Muscle layer of duodenum (tissue), 2 donors: ENCODE data around the gene EML6.

Source experiments
- H3K27ac ChIP-seq: one replicate; pipeline ENCODE4 v1.7.0; 2013; ENCODE audit warnings: mild to moderate bottlenecking, low read length
- H3K27me3 ChIP-seq: one replicate; pipeline ENCODE4 v1.7.0; 2013; ENCODE audit warnings: low read depth, mild to moderate bottlenecking, control low read depth, low read length
- H3K36me3 ChIP-seq, 2 donors: one replicate each; pipeline ENCODE4 v1.7.0; 2013; ENCODE audit warnings: low read length in 2 of 2, control low read depth in 1 of 2, mild to moderate bottlenecking in 1 of 2; ENCODE audit not compliant: insufficient read depth in 2 of 2, control insufficient read depth in 1 of 2
- H3K4me1 ChIP-seq, 2 donors: one replicate each; pipeline ENCODE4 v1.7.0; 2013; ENCODE audit warnings: low read length in 2 of 2, mild to moderate bottlenecking in 2 of 2, control low read depth in 1 of 2, moderate library complexity in 1 of 2; ENCODE audit not compliant: insufficient read depth in 2 of 2, control insufficient read depth in 1 of 2
- H3K4me3 ChIP-seq, 2 donors: one replicate each; pipeline ENCODE4 v1.7.0; 2013; ENCODE audit warnings: low read length in 2 of 2, low read depth in 1 of 2, mild to moderate bottlenecking in 1 of 2
- H3K9me3 ChIP-seq, 2 donors: one replicate each; pipeline ENCODE4 v1.7.0; 2013; ENCODE audit warnings: low read length in 2 of 2, control low read depth in 1 of 2, mild to moderate bottlenecking in 1 of 2; ENCODE audit not compliant: control insufficient read depth in 1 of 2
- donor health status: healthy.

Gene EML6

GRCh38 chr2:54924121-54924520, 200.7 kb downstream of the EML6 start:
- no peaks in the 10 kb centered on the region for H3K9me3 ChIP-seq
- no peak overlapping the region for H3K27ac ChIP-seq

GRCh38 chr2:54925022-54925421, 201.6 kb downstream of the EML6 start:
- Histone ChIP-seq H3K27me3 (no peaks in the 10 kb centered on the region), H3K27ac (no peak overlapping the region), H3K9me3 (no peaks in the 10 kb centered on the region), H3K4me1 (no peaks in the 10 kb centered on the region), H3K4me3 (no peak overlapping the region), H3K36me3 (no peaks in the 10 kb centered on the region)

More at GRCh38 chr2:54924121-54924520, 200.7 kb downstream of the EML6 start:
- no peaks in the 10 kb centered on the region for H3K27me3 ChIP-seq
- no peaks in the 10 kb centered on the region for H3K36me3 ChIP-seq
- no peak overlapping the region for H3K4me3 ChIP-seq
- H3K4me1 ChIP-seq = no peaks in the 10 kb centered on the region

GRCh38 chr2:54927085-54927750, 203.8 kb downstream of the EML6 start:
- no peaks in the 10 kb centered on the region for H3K27me3 ChIP-seq
- no peak overlapping the region for H3K4me3 ChIP-seq
- H3K4me1 ChIP-seq = no peaks in the 10 kb centered on the region
- no peaks in the 10 kb centered on the region for H3K9me3 ChIP-seq
- no peaks in the 10 kb centered on the region for H3K36me3 ChIP-seq
- H3K27ac ChIP-seq = no peak overlapping the region

- Histone ChIP-seq H3K4me3 (no peak overlapping the region), H3K27ac (no peak overlapping the region), H3K27me3 (no peaks in the 10 kb centered on the region), H3K4me1 (no peaks in the 10 kb centered on the region), H3K9me3 (no peaks in the 10 kb centered on the region), H3K36me3 (no peaks in the 10 kb centered on the region)
These were observed 204.5 kb downstream of the EML6 start for GRCh38 chr2:54927751-54928615.

GRCh38 chr2:54928719-54929118, 205.3 kb downstream of the EML6 start:
- no peaks in the 10 kb centered on the region for H3K27me3 ChIP-seq
- H3K9me3 ChIP-seq = no peaks in the 10 kb centered on the region
- no peaks in the 10 kb centered on the region for H3K4me1 ChIP-seq
- H3K36me3 ChIP-seq = no peaks in the 10 kb centered on the region
- no peak overlapping the region for H3K4me3 ChIP-seq
- no peak overlapping the region for H3K27ac ChIP-seq

- no peaks in the 10 kb centered on the region for H3K4me1 ChIP-seq
- H3K36me3 ChIP-seq = no peaks in the 10 kb centered on the region
- no peak overlapping the region for H3K27ac ChIP-seq
- no peaks in the 10 kb centered on the region for H3K9me3 ChIP-seq
- H3K4me3 ChIP-seq = no peak overlapping the region
- H3K27me3 ChIP-seq = no peaks in the 10 kb centered on the region
These were observed 208.0 kb downstream of the EML6 start for GRCh38 chr2:54931473-54931872.

GRCh38 chr2:54935389-54935788, 211.9 kb downstream of the EML6 start:
- peaks cover 8% of the 10 kb centered on the region in 2 donors for H3K9me3 ChIP-seq
- no peaks in the 10 kb centered on the region for H3K36me3 ChIP-seq
- H3K4me3 ChIP-seq = no peak overlapping the region
- no peaks in the 10 kb centered on the region for H3K4me1 ChIP-seq
- no peak overlapping the region for H3K27ac ChIP-seq
- H3K27me3 ChIP-seq = no peaks in the 10 kb centered on the region

GRCh38 chr2:54936766-54937165, 213.3 kb downstream of the EML6 start:
- Histone ChIP-seq H3K4me3 (no peak overlapping the region), H3K9me3 (peaks cover 8% of the 10 kb centered on the region in 2 donors), H3K36me3 (no peaks in the 10 kb centered on the region), H3K27me3 (no peaks in the 10 kb centered on the region), H3K27ac (no peak overlapping the region), H3K4me1 (no peaks in the 10 kb centered on the region)

GRCh38 chr2:54939446-54940118, 216.1 kb downstream of the EML6 start:
- Histone ChIP-seq H3K27ac (no peak overlapping the region), H3K4me1 (no peaks in the 10 kb centered on the region), H3K36me3 (no peaks in the 10 kb centered on the region), H3K4me3 (no peak overlapping the region), H3K27me3 (no peaks in the 10 kb centered on the region), H3K9me3 (peaks cover 8% of the 10 kb centered on the region in 2 donors)

- H3K9me3 ChIP-seq = peaks cover 8% of the 10 kb centered on the region in 2 donors
- H3K4me3 ChIP-seq = no peak overlapping the region
- no peaks in the 10 kb centered on the region for H3K4me1 ChIP-seq
- H3K27ac ChIP-seq = no peak overlapping the region
- H3K27me3 ChIP-seq = no peaks in the 10 kb centered on the region
- no peaks in the 10 kb centered on the region for H3K36me3 ChIP-seq
These were observed 217.3 kb downstream of the EML6 start for GRCh38 chr2:54940723-54941122.

GRCh38 chr2:54941248-54941984, 218.0 kb downstream of the EML6 start:
- Histone ChIP-seq H3K27me3 (no peaks in the 10 kb centered on the region), H3K9me3 (peaks cover 8% of the 10 kb centered on the region in 2 donors), H3K27ac (no peak overlapping the region), H3K4me1 (no peaks in the 10 kb centered on the region), H3K36me3 (no peaks in the 10 kb centered on the region), H3K4me3 (no peak overlapping the region)
